A549 (cell line): Measurements from ENCODE around the gene ENTHD1.

Experiments used
- CEBPB ChIP-seq, 2 experiments: fragments of >200 bp in 1 of 2; sonication (Bioruptor Twin) in 1 of 2; formaldehyde crosslinking in 1 of 2; IDR thresholded peaks; 2 replicates each; pipeline ENCODE4 v1.6.1; 2012 to 2016
- CHD2 ChIP-seq: fragments of 150-350 bp; IDR thresholded peaks from 2 replicates; pipeline ENCODE4 v1.6.1; 2014; ENCODE audit warnings: low read length; ENCODE audit not compliant: partially characterized antibody
- CTCF ChIP-seq: fragments of >200 bp; sonication (Bioruptor Twin); formaldehyde crosslinking; IDR thresholded peaks from 3 replicates; pipeline ENCODE4 v1.5.1; 2016
- EP300 ChIP-seq, 2 experiments: fragments of >200 bp; sonication (Bioruptor Twin); formaldehyde crosslinking; IDR thresholded peaks; 2 replicates in 1 of 2; 3 replicates in 1 of 2; pipeline ENCODE4 v1.6.1; 2016 to 2017
- HDAC2 ChIP-seq: fragments of 200-600 bp; sonication (generic); IDR thresholded peaks from 2 replicates; pipeline ENCODE4 v1.6.1; 2016
- MAFK ChIP-seq: fragments of 450-650 bp; IDR thresholded peaks from 2 replicates; pipeline ENCODE4 v1.6.1; 2014; ENCODE audit not compliant: partially characterized antibody
- MAX ChIP-seq: IDR thresholded peaks from 2 replicates; pipeline ENCODE4 v1.6.1; 2012
- MAZ ChIP-seq: fragments of 150-350 bp; IDR thresholded peaks from 2 replicates; pipeline ENCODE4 v1.6.1; 2014; ENCODE audit warnings: antibody characterized with exemption, low read depth, low read length, borderline replicate concordance
- MYC ChIP-seq: IDR thresholded peaks from 2 replicates; pipeline ENCODE4 v1.6.1; 2012; ENCODE audit warnings: mild to moderate bottlenecking, inconsistent platforms, low read length, improper control_type of control experiment, borderline replicate concordance
- POLR2A ChIP-seq: IDR thresholded peaks from 2 replicates; pipeline ENCODE4 v1.6.1; 2012; ENCODE audit warnings: mild to moderate bottlenecking, low read length
- RAD21 ChIP-seq, 2 experiments: fragments of >200 bp in 1 of 2; sonication (Bioruptor Twin) in 1 of 2; formaldehyde crosslinking in 1 of 2; IDR thresholded peaks in 1 of 2; conservative IDR thresholded peaks in 1 of 2; 2 replicates in 1 of 2; 3 replicates in 1 of 2; pipeline ENCODE4 v1.6.1; 2012 to 2018; ENCODE audit warnings: inconsistent platforms in 1 of 2
- SMC3 ChIP-seq: fragments of >200 bp; sonication (Bioruptor Twin); formaldehyde crosslinking; IDR thresholded peaks from 3 replicates; pipeline ENCODE4 v1.6.1; 2018; ENCODE audit warnings: inconsistent platforms

DNA sequence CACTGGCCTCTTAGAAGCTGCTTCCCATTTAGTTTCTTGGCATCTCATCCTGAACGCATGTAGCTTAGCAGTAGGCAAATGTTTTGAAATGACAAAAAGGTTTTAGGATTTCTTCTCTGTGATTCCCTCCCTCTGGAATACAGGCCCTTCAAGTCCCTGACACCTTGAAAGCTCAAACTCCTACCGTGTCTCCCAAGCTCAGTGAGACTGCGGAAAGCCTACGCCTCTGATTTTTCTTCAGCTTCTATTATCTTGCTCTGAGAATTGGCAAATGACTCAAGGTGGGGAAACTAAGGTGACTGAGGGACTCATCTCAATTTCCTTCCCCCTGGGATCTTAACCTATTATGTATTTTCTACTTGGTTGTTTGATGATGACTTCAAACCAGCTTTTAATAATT, 130.3 kb downstream of the ENTHD1 start:
- TF ChIP-seq MAFK (no peak), CTCF (no peak), EP300 (IDR thresholded peaks at IDR 0.05) (no peak), POLR2A (no peak), HDAC2 (no peak), CHD2 (no peak), RAD21 (conservative IDR thresholded peaks at IDR 0.05 in 1 of 2, IDR thresholded peaks at IDR 0.05 in 1 of 2) (no peak), MAX (no peak), MAZ (no peak), CEBPB (IDR thresholded peaks at IDR 0.05) (no peak), MYC (no peak), SMC3 (no peak)
